ENCODE measurements around the gene ADGRE3.

Gene ADGRE3

DNA sequence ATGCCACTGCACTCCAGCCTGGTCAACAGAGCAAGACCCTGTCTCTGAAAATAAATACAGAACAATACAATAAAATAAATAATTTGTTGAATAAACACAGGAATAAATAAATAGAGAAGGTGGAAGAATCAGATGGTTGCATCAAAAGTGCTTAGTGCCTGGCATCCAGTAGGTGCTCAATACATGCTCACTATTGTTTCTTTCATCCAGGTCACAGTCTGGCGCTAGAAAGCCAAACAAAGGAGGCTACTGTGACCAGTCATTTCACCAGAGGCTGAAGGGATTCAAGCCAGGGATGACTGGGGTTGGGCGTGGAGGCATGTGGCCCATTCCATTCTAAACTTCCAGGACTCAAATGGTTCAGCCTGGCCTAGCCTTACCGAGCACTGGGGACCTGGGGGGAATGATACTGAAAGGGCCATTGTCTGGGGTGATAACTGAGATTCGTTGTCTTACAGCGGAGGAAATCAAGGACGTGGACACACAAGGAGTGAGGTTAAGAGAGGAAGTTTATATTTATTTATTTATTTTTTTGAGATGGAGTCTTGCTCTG, 99.1 kb downstream of the ADGRE3 start:
- Histone ChIP-seq H3K27ac (ENCODE audit: extremely low read depth, low read depth, low read length) (no peak overlapping the region), H3K36me3 (ENCODE audit: control insufficient read depth in 2 of 2, insufficient read depth in 1 of 2, low read length in 2 of 2) (no peaks in the 10 kb centered on the region; a peak in 1 of 3 replicates), H3K4me1 (ENCODE audit: control insufficient read depth, insufficient read depth, low read length) (peaks cover 4% of the 10 kb centered on the region; the same call in 1 of the 2 replicates), H3K9me3 (ENCODE audit: control insufficient read depth, insufficient read depth, low read depth, low read length) (no peaks in the 10 kb centered on the region), H3K4me3 (ENCODE audit: low read depth, low read length) (no peak overlapping the region)
- CTCF ChIA-PET: interaction anchor here (0.7 to 5.0 kb wide), 3 partner anchors 22 to 112 kb away, joined by 3 to 137 read pairs (median 3); partner anchors contain the start of gene ZNF333
- POLR2A ChIA-PET: no interaction called here
- TF ChIP-seq, protein P1, sequence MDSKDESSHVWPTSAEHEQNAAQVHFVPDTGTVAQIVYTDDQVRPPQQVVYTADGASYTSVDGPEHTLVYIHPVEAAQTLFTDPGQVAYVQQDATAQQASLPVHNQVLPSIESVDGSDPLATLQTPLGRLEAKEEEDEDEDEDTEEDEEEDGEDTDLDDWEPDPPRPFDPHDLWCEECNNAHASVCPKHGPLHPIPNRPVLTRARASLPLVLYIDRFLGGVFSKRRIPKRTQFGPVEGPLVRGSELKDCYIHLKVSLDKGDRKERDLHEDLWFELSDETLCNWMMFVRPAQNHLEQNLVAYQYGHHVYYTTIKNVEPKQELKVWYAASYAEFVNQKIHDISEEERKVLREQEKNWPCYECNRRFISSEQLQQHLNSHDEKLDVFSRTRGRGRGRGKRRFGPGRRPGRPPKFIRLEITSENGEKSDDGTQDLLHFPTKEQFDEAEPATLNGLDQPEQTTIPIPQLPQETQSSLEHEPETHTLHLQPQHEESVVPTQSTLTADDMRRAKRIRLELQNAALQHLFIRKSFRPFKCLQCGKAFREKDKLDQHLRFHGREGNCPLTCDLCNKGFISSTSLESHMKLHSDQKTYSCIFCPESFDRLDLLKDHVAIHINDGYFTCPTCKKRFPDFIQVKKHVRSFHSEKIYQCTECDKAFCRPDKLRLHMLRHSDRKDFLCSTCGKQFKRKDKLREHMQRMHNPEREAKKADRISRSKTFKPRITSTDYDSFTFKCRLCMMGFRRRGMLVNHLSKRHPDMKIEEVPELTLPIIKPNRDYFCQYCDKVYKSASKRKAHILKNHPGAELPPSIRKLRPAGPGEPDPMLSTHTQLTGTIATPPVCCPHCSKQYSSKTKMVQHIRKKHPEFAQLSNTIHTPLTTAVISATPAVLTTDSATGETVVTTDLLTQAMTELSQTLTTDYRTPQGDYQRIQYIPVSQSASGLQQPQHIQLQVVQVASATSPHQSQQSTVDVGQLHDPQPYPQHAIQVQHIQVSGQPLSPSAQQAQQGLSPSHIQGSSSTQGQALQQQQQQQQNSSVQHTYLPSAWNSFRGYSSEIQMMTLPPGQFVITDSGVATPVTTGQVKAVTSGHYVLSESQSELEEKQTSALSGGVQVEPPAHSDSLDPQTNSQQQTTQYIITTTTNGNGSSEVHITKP (tag by site-specific recombination; IDR thresholded peaks at IDR 0.05): peak; percentile 42; the same call in 1 of the 2 replicates
- TF ChIP-seq ZNF768 (tag by site-specific recombination; IDR thresholded peaks at IDR 0.05): no peak
- TF ChIP-seq, protein P2, sequence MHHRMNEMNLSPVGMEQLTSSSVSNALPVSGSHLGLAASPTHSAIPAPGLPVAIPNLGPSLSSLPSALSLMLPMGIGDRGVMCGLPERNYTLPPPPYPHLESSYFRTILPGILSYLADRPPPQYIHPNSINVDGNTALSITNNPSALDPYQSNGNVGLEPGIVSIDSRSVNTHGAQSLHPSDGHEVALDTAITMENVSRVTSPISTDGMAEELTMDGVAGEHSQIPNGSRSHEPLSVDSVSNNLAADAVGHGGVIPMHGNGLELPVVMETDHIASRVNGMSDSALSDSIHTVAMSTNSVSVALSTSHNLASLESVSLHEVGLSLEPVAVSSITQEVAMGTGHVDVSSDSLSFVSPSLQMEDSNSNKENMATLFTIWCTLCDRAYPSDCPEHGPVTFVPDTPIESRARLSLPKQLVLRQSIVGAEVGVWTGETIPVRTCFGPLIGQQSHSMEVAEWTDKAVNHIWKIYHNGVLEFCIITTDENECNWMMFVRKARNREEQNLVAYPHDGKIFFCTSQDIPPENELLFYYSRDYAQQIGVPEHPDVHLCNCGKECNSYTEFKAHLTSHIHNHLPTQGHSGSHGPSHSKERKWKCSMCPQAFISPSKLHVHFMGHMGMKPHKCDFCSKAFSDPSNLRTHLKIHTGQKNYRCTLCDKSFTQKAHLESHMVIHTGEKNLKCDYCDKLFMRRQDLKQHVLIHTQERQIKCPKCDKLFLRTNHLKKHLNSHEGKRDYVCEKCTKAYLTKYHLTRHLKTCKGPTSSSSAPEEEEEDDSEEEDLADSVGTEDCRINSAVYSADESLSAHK (tag by site-specific recombination; IDR thresholded peaks at IDR 0.05): no peak
- TF ChIP-seq BCL11A (tag by site-specific recombination; IDR thresholded peaks at IDR 0.05; ENCODE audit: low read depth): no peak
- no peak for TF ChIP-seq ZNF561 (tag by site-specific recombination; IDR thresholded peaks at IDR 0.05; ENCODE audit: borderline replicate concordance)
- no peak for TF ChIP-seq ZNF121 (tag by site-specific recombination; IDR thresholded peaks at IDR 0.05)
- no peak for TF ChIP-seq ZNF26 (tag by site-specific recombination; IDR thresholded peaks at IDR 0.05)
- TF ChIP-seq, protein P3, sequence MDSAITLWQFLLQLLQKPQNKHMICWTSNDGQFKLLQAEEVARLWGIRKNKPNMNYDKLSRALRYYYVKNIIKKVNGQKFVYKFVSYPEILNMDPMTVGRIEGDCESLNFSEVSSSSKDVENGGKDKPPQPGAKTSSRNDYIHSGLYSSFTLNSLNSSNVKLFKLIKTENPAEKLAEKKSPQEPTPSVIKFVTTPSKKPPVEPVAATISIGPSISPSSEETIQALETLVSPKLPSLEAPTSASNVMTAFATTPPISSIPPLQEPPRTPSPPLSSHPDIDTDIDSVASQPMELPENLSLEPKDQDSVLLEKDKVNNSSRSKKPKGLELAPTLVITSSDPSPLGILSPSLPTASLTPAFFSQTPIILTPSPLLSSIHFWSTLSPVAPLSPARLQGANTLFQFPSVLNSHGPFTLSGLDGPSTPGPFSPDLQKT (IDR thresholded peaks at IDR 0.05; ENCODE audit: borderline replicate concordance, low read depth, low read length): no peak

DNA sequence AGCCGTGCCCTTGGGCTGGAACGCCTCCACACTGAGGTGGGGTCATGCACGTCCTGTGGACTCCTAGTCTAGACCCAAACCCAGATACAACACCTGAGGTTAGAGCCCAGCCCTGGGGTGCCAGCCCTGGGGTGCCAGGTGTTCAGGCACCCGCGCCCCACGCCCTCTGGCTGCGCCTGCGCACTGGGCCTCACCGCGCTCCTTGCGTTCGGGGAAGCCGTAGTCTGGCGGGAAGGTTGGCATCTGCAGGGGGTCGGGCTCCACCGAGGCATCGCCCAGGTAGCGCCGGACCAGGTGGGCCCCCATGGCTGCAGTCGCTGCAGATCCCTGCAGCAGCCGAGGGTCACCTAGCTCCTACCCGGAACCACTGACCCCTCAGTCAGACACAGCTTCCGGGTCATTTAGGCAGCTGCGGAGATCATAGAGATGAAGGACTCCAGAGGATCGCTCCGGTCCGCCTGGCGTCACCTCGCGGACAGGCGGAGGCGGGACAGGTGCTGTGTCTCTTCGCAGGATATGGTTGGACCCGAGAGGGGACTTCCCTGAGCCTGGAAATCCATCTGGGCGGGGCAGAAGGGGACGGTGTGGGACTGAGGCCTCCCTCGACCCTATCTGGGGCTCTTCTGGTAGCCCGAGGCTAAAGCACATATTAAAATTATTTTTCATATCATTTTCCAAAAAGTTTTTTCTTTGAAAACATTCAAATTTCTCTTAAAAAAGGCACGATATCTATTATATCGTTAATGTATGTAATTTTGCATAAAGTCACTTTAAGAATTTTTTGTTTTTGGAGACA, 102.8 kb downstream of the ADGRE3 start, which contains the start of gene NDUFB7:
NDUFB7 (minus strand) TSS at position 372 of the 796 bp plus-strand sequence; CDS start at position 306, 66 bp downstream.
- no peaks in the 10 kb centered on the region for H3K9me3 ChIP-seq (ENCODE audit: control insufficient read depth, insufficient read depth, low read depth, low read length)
- H3K36me3 ChIP-seq (ENCODE audit: control insufficient read depth in 2 of 2, insufficient read depth in 1 of 2, low read length in 2 of 2): peaks cover 0 to 19% of the 10 kb centered on the region in 2 experiments; a peak in 2 of 3 replicates
- H3K4me3 ChIP-seq (ENCODE audit: low read depth, low read length): peak within 1 kb of the TSS; percentile 72
- peak within 1 kb of the TSS; percentile 57; the same call in 1 of the 2 replicates for H3K27ac ChIP-seq (ENCODE audit: extremely low read depth, low read depth, low read length)
- ChIA-PET POLR2A (interaction anchor here (0.6 to 2.2 kb wide), 9 partner anchors 16 to 435 kb away, joined by 3 to 14 read pairs (median 4); partner anchors contain the start of genes ASF1B, DNAJB1, TECR and ZNF333), CTCF (interaction anchor here (0.6 to 5.0 kb wide), 12 partner anchors 15 to 320 kb away, joined by 3 to 137 read pairs (median 4); partner anchors contain the start of gene ZNF333)
- H3K4me1 ChIP-seq (ENCODE audit: control insufficient read depth, insufficient read depth, low read length): peaks cover 4% of the 10 kb centered on the region; the same call in 1 of the 2 replicates
- TF ChIP-seq ZNF514 (tag by site-specific recombination; IDR thresholded peaks at IDR 0.05) (no peak), ZNF660 (tag by site-specific recombination; IDR thresholded peaks at IDR 0.05) (peak; percentile 97), MZF1 (tag by site-specific recombination; IDR thresholded peaks at IDR 0.05; ENCODE audit: borderline replicate concordance) (peak; percentile 21; the same call in 1 of the 2 replicates), HIC1 (tag by site-specific recombination; IDR thresholded peaks at IDR 0.05) (peak; percentile 96), ZNF544 (tag by site-specific recombination; IDR thresholded peaks at IDR 0.05) (no peak), SETDB1 (IDR thresholded peaks at IDR 0.05; ENCODE audit: insufficient read length, low read length) (no peak), OSR2 (tag by site-specific recombination; IDR thresholded peaks at IDR 0.05) (no peak), KLF16 (tag by site-specific recombination; IDR thresholded peaks at IDR 0.05) (peak; percentile 48), KLF7 (tag by site-specific recombination; IDR thresholded peaks at IDR 0.05; ENCODE audit: borderline replicate concordance) (no peak), ZNF280C (tag by site-specific recombination; IDR thresholded peaks at IDR 0.05) (no peak)
